H54 (cell line): ENCODE measurements around the gene ABLIM3.

Experiments
- DNase-seq: peaks from one replicate; pipeline ENCODE4 v3.0.0; 2011; ENCODE audit warnings: low spot score, mixed read lengths; ENCODE audit not compliant: insufficient read length
- FAIRE-seq: peaks from 3 replicates; lab custom pipeline; 2011; peaks lifted over from hg19 to GRCh38; lab: Jason Lieb, UNC
- POLR2A ChIP-seq: IDR thresholded peaks from 2 replicates; pipeline ENCODE4 v1.6.1; 2011; ENCODE audit warnings: low read depth, mild to moderate bottlenecking, low read length

ABLIM3 gene

GRCh38 chr5:149141957-149142851 is 911 bp downstream of the ABLIM3 start:
- FAIRE-seq: no peak
- no peak for TF ChIP-seq POLR2A
- DNase-seq: no peak

GRCh38 chr5:149143470-149143869 is 2.2 kb downstream of the ABLIM3 start:
- FAIRE-seq (no peak), DNase-seq (no peak)
- no peak for TF ChIP-seq POLR2A

GRCh38 chr5:149144637-149145036 is 3.3 kb downstream of the ABLIM3 start:
- no peak for TF ChIP-seq POLR2A
- FAIRE-seq (no peak), DNase-seq (no peak)

GRCh38 chr5:149145138-149145537 is 3.8 kb downstream of the ABLIM3 start:
- FAIRE-seq: no peak
- TF ChIP-seq POLR2A: no peak
- DNase-seq: no peak

GRCh38 chr5:149147676-149148075 is 6.4 kb downstream of the ABLIM3 start:
- no peak for FAIRE-seq
- TF ChIP-seq POLR2A: no peak
- no peak for DNase-seq

- DNase-seq: no peak
- no peak for TF ChIP-seq POLR2A
- FAIRE-seq: no peak
Observed at GRCh38 chr5:149149942-149150341, 8.6 kb downstream of the ABLIM3 start.

GRCh38 chr5:149150457-149150856 is 9.2 kb downstream of the ABLIM3 start:
- no peak for TF ChIP-seq POLR2A
- DNase-seq: no peak
- FAIRE-seq: no peak

GRCh38 chr5:149151717-149152116 is 10.4 kb downstream of the ABLIM3 start:
- FAIRE-seq (no peak), DNase-seq (no peak)
- no peak for TF ChIP-seq POLR2A

- FAIRE-seq: no peak
- DNase-seq: no peak
- no peak for TF ChIP-seq POLR2A
Observed at GRCh38 chr5:149152317-149152746, 11.0 kb downstream of the ABLIM3 start.

- no peak for TF ChIP-seq POLR2A
- DNase-seq: no peak
- no peak for FAIRE-seq
Observed at GRCh38 chr5:149153193-149153750, 12.0 kb downstream of the ABLIM3 start.

GRCh38 chr5:149153751-149154610 is 12.7 kb downstream of the ABLIM3 start:
- no peak for DNase-seq
- no peak for FAIRE-seq
- TF ChIP-seq POLR2A: no peak

- DNase-seq (no peak), FAIRE-seq (no peak)
- TF ChIP-seq POLR2A: no peak
Observed at GRCh38 chr5:149154650-149155049, 13.4 kb downstream of the ABLIM3 start.

GRCh38 chr5:149156435-149157083 is 15.3 kb downstream of the ABLIM3 start:
- FAIRE-seq: no peak

More at GRCh38 chr5:149156435-149157083, 15.3 kb downstream of the ABLIM3 start:
- no peak for DNase-seq
- TF ChIP-seq POLR2A: no peak
